Measurements from ENCODE around the gene CAMK4.

Gene CAMK4

GRCh38 chr5:111507276-111507675 is 283.1 kb downstream of the CAMK4 start:
- ChIA-PET POLR2A (no interaction called here), CTCF (no interaction called here)
- no peak for TF ChIP-seq PKNOX1 (IDR thresholded peaks at IDR 0.05)
- TF ChIP-seq ARNT (IDR thresholded peaks at IDR 0.05) = no peak
- TF ChIP-seq NFRKB (IDR thresholded peaks at IDR 0.05) = no peak
- no peak for TF ChIP-seq CTBP1 (IDR thresholded peaks at IDR 0.05; ENCODE audit: borderline replicate concordance)
- no peak for TF ChIP-seq BHLHE40 (IDR thresholded peaks at IDR 0.05; ENCODE audit: borderline replicate concordance)
- TF ChIP-seq L3MBTL2 (conservative IDR thresholded peaks at IDR 0.05) = no peak
- TF ChIP-seq FOXM1 (IDR thresholded peaks at IDR 0.05; ENCODE audit: borderline replicate concordance) = no peak
- TF ChIP-seq FOXA1 (IDR thresholded peaks at IDR 0.05) = no peak
- TF ChIP-seq SP1 (IDR thresholded peaks at IDR 0.05) = no peak
- TF ChIP-seq ZNF384 (IDR thresholded peaks at IDR 0.05) = no peak
- no peak for TF ChIP-seq HDGF (IDR thresholded peaks at IDR 0.05; ENCODE audit: borderline replicate concordance)
- no peak for TF ChIP-seq LEF1 (IDR thresholded peaks at IDR 0.05; ENCODE audit: borderline replicate concordance)
- TF ChIP-seq SUZ12 (IDR thresholded peaks at IDR 0.05) = no peak
- TF ChIP-seq FOXK2 (IDR thresholded peaks at IDR 0.05) = no peak
- DNase-seq (ENCODE audit: extremely low spot score) = no peak

- CTCF ChIA-PET = interaction anchor here (1.0 kb wide), 1 partner anchor 42 kb away, joined by 3 read pairs; no protein-coding TSS in a partner anchor
- no peak for TF ChIP-seq LEF1 (IDR thresholded peaks at IDR 0.05; ENCODE audit: borderline replicate concordance)
- DNase-seq (ENCODE audit: extremely low spot score) = no peak
- POLR2A ChIA-PET = no interaction called here
Observed at GRCh38 chr5:111509119-111509518, 284.9 kb downstream of the CAMK4 start.

GRCh38 chr5:111511174-111511830 is 287.1 kb downstream of the CAMK4 start:
- ChIA-PET POLR2A (interaction anchor here (0.9 to 1.6 kb wide), 3 partner anchors 19 to 649 kb away, joined by 3 to 5 read pairs (median 3); no protein-coding TSS in a partner anchor), CTCF (interaction anchor here (0.9 kb wide), 1 partner anchor 21 kb away, joined by 8 read pairs; no protein-coding TSS in a partner anchor)
- no peak for TF ChIP-seq NFRKB (IDR thresholded peaks at IDR 0.05)
- TF ChIP-seq ZNF384 (IDR thresholded peaks at IDR 0.05) = no peak
- no peak for TF ChIP-seq CTBP1 (IDR thresholded peaks at IDR 0.05; ENCODE audit: borderline replicate concordance)
- no peak for TF ChIP-seq HDGF (IDR thresholded peaks at IDR 0.05; ENCODE audit: borderline replicate concordance)
- no peak for TF ChIP-seq BHLHE40 (IDR thresholded peaks at IDR 0.05; ENCODE audit: borderline replicate concordance)
- TF ChIP-seq L3MBTL2 (conservative IDR thresholded peaks at IDR 0.05) = no peak
- no peak for TF ChIP-seq TARDBP (IDR thresholded peaks at IDR 0.05)
- no peak for TF ChIP-seq ARNT (IDR thresholded peaks at IDR 0.05)
- no peak for DNase-seq (ENCODE audit: extremely low spot score)

DNA sequence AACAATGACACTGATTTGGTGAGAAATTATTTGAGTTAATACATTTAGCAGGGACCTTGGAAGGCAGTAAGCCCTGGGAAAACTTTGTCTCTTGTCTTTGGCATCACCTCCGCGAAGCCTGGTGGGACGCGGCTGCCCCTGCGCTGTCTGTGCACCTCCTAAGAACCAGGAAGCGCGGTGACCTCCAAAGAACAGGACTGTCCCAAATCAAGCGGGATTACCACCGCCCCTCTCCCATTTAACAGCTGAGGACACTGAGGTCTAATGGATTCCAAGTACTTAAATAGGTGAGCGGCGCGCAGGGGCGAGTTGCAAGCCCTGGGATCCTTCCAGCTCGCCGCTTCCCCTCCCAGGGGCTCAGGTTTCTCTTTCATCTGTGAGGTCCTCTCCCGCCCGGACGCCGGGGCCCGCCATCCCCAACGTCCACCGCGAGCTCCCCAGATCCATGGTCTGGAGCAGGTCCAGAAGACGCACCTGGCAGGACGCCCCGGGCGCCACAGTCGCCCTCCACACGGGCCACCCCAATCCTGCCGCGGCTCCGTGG is 287.7 kb downstream of the CAMK4 start:
- peak; percentile 35 for DNase-seq (ENCODE audit: extremely low spot score)
- CTCF ChIA-PET = interaction anchor here (0.9 kb wide), 1 partner anchor 20 kb away, joined by 8 read pairs; no protein-coding TSS in a partner anchor
- TF ChIP-seq L3MBTL2 (conservative IDR thresholded peaks at IDR 0.05) (no peak), FOXK2 (IDR thresholded peaks at IDR 0.05) (no peak), ARNT (IDR thresholded peaks at IDR 0.05) (no peak), PKNOX1 (IDR thresholded peaks at IDR 0.05) (no peak), FOXM1 (IDR thresholded peaks at IDR 0.05; ENCODE audit: borderline replicate concordance) (no peak), SP1 (IDR thresholded peaks at IDR 0.05) (no peak), ELF4 (IDR thresholded peaks at IDR 0.05) (no peak), FOXA1 (IDR thresholded peaks at IDR 0.05) (no peak), SUZ12 (IDR thresholded peaks at IDR 0.05) (no peak), ZNF384 (IDR thresholded peaks at IDR 0.05) (no peak), NFRKB (IDR thresholded peaks at IDR 0.05) (no peak), HDGF (IDR thresholded peaks at IDR 0.05; ENCODE audit: borderline replicate concordance) (no peak), BHLHE40 (IDR thresholded peaks at IDR 0.05; ENCODE audit: borderline replicate concordance) (no peak)
- POLR2A ChIA-PET = interaction anchor here (0.9 to 1.6 kb wide), 4 partner anchors 20 to 649 kb away, joined by 3 to 5 read pairs (median 4); no protein-coding TSS in a partner anchor

DNA sequence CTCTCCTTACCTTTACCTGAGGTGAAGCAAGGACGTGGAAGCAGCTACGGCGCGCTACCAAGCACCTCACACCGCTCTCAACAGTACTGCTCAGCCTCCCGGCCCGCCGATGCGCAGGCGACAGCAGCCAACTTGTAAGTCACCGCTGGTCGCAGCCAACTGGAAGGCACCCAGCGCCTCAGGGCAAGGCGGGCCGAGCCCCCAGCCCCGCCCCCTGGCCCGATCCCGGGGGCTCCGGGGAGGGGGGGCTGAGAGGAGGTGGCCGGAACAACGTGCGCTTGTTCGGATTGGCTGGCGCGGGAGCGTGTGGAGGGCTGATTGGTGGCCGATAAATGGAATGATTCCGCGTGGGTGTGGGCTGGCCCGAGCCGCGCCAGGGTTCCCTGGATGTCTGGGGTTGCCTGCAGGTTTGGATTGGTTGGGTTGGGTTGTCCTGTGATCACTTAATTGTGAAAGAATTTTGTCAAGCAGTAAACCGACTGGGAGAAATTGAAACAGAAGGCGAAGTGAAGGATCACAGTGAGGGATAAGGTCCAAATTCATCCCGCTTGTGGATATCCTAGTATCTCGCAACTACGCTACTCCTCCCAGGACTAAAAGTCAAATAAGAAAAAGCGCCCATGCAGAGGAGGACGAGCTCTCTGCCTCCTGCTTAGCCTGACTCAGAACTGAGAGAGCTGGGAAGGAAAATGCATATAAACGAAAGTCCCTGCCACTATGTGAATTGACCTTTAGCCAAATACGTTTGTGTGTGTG is 288.4 kb downstream of the CAMK4 start, which contains the start of gene STARD4:
STARD4 (minus strand) TSS at position 161 of the 756 bp plus-strand sequence. CDS start 5,102 bp downstream, outside the sequence.
- TF ChIP-seq PKNOX1 (IDR thresholded peaks at IDR 0.05) (peak; percentile 96), FOXM1 (IDR thresholded peaks at IDR 0.05; ENCODE audit: borderline replicate concordance) (peak; percentile 91; the same call in 1 of the 2 replicates), SP1 (IDR thresholded peaks at IDR 0.05) (no peak), ARNT (IDR thresholded peaks at IDR 0.05) (no peak), L3MBTL2 (conservative IDR thresholded peaks at IDR 0.05) (peak; percentile 9; the same call in 1 of the 2 replicates), NFRKB (IDR thresholded peaks at IDR 0.05) (no peak), FOXK2 (IDR thresholded peaks at IDR 0.05) (no peak), BHLHE40 (IDR thresholded peaks at IDR 0.05; ENCODE audit: borderline replicate concordance) (no peak), ZNF384 (IDR thresholded peaks at IDR 0.05) (no peak), LEF1 (IDR thresholded peaks at IDR 0.05; ENCODE audit: borderline replicate concordance) (no peak)
- ChIA-PET CTCF (interaction anchor here (0.6 to 0.8 kb wide), 2 partner anchors 19 to 438 kb away, joined by 3 read pairs; no protein-coding TSS in a partner anchor), POLR2A (interaction anchor here (0.9 to 1.6 kb wide), 4 partner anchors 20 to 648 kb away, joined by 3 to 5 read pairs (median 4); no protein-coding TSS in a partner anchor)
- DNase-seq (ENCODE audit: extremely low spot score) = peak; percentile 90

Data from HEK293T (cell line).